Measurements from ENCODE around the gene EYA4. TPM values are rescaled to one million over a fixed set of nuclear protein-coding genes. Genes with fewer than 3 reads are reported as not detected.

The EYA4 gene
- total RNA-seq, 1 experiment from 2014 or later = 10.0 TPM

DNA sequence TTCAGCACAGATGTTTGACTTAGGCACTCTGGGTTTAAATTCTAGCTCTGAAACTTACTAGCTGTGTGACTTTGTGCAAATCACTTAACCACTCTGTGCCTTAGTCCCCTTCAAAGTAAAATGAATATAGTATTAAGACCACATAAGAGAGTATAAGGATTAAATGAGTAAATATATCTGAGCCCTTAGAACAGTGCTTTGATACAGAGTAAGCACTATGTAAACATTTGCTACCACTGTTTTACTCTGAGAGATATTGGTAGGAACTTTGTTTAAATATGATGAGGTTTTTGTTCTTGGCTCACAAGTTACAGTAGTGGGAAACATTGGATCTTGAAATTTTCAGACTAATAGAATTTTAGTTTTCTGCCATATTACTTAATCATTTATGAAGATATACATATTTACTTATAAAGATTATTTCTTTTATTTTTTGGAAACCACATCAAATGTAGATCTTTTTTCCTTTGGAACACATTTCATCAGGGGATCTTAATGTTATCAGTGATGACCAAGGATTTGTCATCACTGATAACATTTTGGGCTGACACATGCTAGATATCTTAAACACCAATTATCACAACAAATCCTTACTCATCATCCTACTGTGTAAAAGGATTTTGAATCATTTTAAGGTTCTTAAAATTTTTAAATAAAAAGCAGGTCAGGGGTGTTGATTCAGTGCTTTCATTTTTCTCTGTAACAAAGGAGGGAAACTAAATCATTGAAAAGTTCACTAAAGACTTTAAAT, 226.2 kb downstream of the EYA4 start:
- Histone ChIP-seq H3K4me3 (ENCODE audit: low read length) (no peak overlapping the region), H3K27ac (ENCODE audit: low read length) (no peak overlapping the region), H3K4me2 (ENCODE audit: low read length) (no peak overlapping the region), H3K79me2 (ENCODE audit: low read length) (no peaks in the 10 kb centered on the region), H3F3A (ENCODE audit: low read length, unreplicated experiment) (no peaks in the 10 kb centered on the region), H3K9me2 (replicated peaks; ENCODE audit: low read length) (no peaks in the 10 kb centered on the region), H3K9me3 (ENCODE audit: low read length) (no peaks in the 10 kb centered on the region), H3K4me1 (ENCODE audit: insufficient read depth, low read length) (no peaks in the 10 kb centered on the region), H3K27me3 (ENCODE audit: low read length) (no peaks in the 10 kb centered on the region), H3K9ac (ENCODE audit: low read length) (no peak overlapping the region), H3K36me3 (ENCODE audit: low read depth, low read length) (no peaks in the 10 kb centered on the region; the same call in 1 of the 2 replicates), H4K20me1 (ENCODE audit: low read length) (no peaks in the 10 kb centered on the region), H2AFZ (ENCODE audit: low read length) (no peak overlapping the region)
- TF ChIP-seq, protein P1, sequence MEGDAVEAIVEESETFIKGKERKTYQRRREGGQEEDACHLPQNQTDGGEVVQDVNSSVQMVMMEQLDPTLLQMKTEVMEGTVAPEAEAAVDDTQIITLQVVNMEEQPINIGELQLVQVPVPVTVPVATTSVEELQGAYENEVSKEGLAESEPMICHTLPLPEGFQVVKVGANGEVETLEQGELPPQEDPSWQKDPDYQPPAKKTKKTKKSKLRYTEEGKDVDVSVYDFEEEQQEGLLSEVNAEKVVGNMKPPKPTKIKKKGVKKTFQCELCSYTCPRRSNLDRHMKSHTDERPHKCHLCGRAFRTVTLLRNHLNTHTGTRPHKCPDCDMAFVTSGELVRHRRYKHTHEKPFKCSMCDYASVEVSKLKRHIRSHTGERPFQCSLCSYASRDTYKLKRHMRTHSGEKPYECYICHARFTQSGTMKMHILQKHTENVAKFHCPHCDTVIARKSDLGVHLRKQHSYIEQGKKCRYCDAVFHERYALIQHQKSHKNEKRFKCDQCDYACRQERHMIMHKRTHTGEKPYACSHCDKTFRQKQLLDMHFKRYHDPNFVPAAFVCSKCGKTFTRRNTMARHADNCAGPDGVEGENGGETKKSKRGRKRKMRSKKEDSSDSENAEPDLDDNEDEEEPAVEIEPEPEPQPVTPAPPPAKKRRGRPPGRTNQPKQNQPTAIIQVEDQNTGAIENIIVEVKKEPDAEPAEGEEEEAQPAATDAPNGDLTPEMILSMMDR (conservative IDR thresholded peaks at IDR 0.05; ENCODE audit: low read depth, low read length) = no peak
- TF ChIP-seq EZH2 (IDR thresholded peaks at IDR 0.05; ENCODE audit: low read length, unreplicated experiment) (no peak), EZH2phosphoT487 (IDR thresholded peaks at IDR 0.05; ENCODE audit: borderline replicate concordance, low read length) (no peak)
- POLR2A ChIA-PET (ENCODE audit: unreplicated experiment) = no interaction called here
- DNase-seq (no peak), ATAC-seq (no peak)
- intact Hi-C loops (cut with micrococcal nuclease) = no loop called here
- CTCF ChIA-PET = no interaction called here
- BruUV-seq (replicated peaks) = no TSS peak

DNA sequence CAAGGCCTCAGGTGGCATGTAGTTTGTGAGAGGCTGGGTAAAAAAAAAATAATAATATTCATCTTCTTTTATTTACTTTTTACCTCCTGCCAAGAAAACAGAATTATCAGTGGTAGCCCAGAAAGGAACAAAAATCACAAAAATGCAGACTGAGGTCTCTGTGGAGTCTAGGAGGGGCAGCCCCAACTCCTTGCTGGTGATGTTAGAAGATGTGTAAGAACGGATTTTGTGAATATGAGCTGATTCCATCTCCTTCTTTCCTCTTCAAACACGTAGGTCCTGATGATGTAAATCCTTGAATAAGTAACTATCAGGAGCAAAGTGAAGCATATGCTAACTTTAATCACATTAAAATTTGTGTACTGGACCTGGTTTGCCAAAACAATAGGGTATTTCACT, 226.8 kb downstream of the EYA4 start:
- no peaks in the 10 kb centered on the region for H3K4me1 ChIP-seq (ENCODE audit: insufficient read depth, low read length)
- POLR2A ChIA-PET (ENCODE audit: unreplicated experiment) = no interaction called here
- H2AFZ ChIP-seq (ENCODE audit: low read length) = no peak overlapping the region
- H4K20me1 ChIP-seq (ENCODE audit: low read length) = no peaks in the 10 kb centered on the region
- H3K79me2 ChIP-seq (ENCODE audit: low read length) = no peaks in the 10 kb centered on the region
- H3K4me2 ChIP-seq (ENCODE audit: low read length) = no peak overlapping the region
- H3F3A ChIP-seq (ENCODE audit: low read length, unreplicated experiment) = no peaks in the 10 kb centered on the region
- ATAC-seq = no peak
- no peaks in the 10 kb centered on the region for H3K9me3 ChIP-seq (ENCODE audit: low read length)
- no peak for DNase-seq
- intact Hi-C loops (cut with micrococcal nuclease) = no loop called here
- H3K36me3 ChIP-seq (ENCODE audit: low read depth, low read length) = no peaks in the 10 kb centered on the region; the same call in 1 of the 2 replicates
- no peak overlapping the region for H3K4me3 ChIP-seq (ENCODE audit: low read length)
- CTCF ChIA-PET = no interaction called here
- H3K9me2 ChIP-seq (replicated peaks; ENCODE audit: low read length) = no peaks in the 10 kb centered on the region
- no peaks in the 10 kb centered on the region for H3K27me3 ChIP-seq (ENCODE audit: low read length)
- no peak overlapping the region for H3K27ac ChIP-seq (ENCODE audit: low read length)
- TF ChIP-seq EZH2phosphoT487 (IDR thresholded peaks at IDR 0.05; ENCODE audit: borderline replicate concordance, low read length) = no peak
- TF ChIP-seq EZH2 (IDR thresholded peaks at IDR 0.05; ENCODE audit: low read length, unreplicated experiment) = no peak
- TF ChIP-seq, protein P1 (conservative IDR thresholded peaks at IDR 0.05; ENCODE audit: low read depth, low read length) = no peak
- no TSS peak for BruUV-seq (replicated peaks)
- no peak overlapping the region for H3K9ac ChIP-seq (ENCODE audit: low read length)

DNA sequence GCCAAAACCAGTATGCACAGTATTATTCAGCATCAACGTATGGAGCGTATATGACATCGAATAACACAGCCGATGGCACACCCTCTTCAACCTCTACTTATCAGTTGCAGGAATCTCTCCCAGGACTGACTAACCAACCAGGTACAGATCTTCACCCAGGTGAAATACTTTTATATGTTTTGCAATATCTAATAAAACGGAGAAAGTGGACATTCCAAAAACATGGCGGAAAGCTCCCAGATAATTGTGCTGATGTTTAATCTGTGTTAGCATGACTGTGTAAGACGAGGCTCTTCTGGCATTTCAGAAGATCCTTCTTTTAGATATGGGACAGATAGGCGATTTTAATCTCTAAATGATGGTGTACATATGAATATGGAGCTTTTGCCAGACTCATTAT, 227.4 kb downstream of the EYA4 start:
- intact Hi-C loops (cut with micrococcal nuclease) = no loop called here
- POLR2A ChIA-PET (ENCODE audit: unreplicated experiment) = no interaction called here
- Histone ChIP-seq H3K79me2 (ENCODE audit: low read length) (no peaks in the 10 kb centered on the region), H3K9ac (ENCODE audit: low read length) (no peak overlapping the region), H3K4me2 (ENCODE audit: low read length) (no peak overlapping the region), H3K27me3 (ENCODE audit: low read length) (no peaks in the 10 kb centered on the region), H3K36me3 (ENCODE audit: low read depth, low read length) (no peaks in the 10 kb centered on the region; the same call in 1 of the 2 replicates), H3K4me1 (ENCODE audit: insufficient read depth, low read length) (no peaks in the 10 kb centered on the region), H3K27ac (ENCODE audit: low read length) (no peak overlapping the region), H3K9me2 (replicated peaks; ENCODE audit: low read length) (no peaks in the 10 kb centered on the region), H3F3A (ENCODE audit: low read length, unreplicated experiment) (no peaks in the 10 kb centered on the region), H3K9me3 (ENCODE audit: low read length) (no peaks in the 10 kb centered on the region), H2AFZ (ENCODE audit: low read length) (no peak overlapping the region), H4K20me1 (ENCODE audit: low read length) (no peaks in the 10 kb centered on the region), H3K4me3 (ENCODE audit: low read length) (no peak overlapping the region)
- no peak for ATAC-seq
- no TSS peak for BruUV-seq (replicated peaks)
- DNase-seq = no peak
- TF ChIP-seq EZH2phosphoT487 (IDR thresholded peaks at IDR 0.05; ENCODE audit: borderline replicate concordance, low read length) (no peak), EZH2 (IDR thresholded peaks at IDR 0.05; ENCODE audit: low read length, unreplicated experiment) (no peak)
- TF ChIP-seq, protein P1 (conservative IDR thresholded peaks at IDR 0.05; ENCODE audit: low read depth, low read length) = no peak
- CTCF ChIA-PET = no interaction called here

All from PC-3 (cell line).